ENCODE measurements around the gene ZNF600.
"Not testable (repeated sequence)": the region's sequence is repeated elsewhere in the genome, so short reads cannot be mapped to it uniquely, and the experiment has no call there.

ZNF600 gene

GRCh38 chr19:52725528-52725961 lies 61.0 kb downstream of the ZNF600 start:
- H3K27me3 ChIP-seq: no peaks in the 10 kb centered on the region
- H3K27ac ChIP-seq: no peak overlapping the region
- peaks cover 66% of the 10 kb centered on the region for H3K36me3 ChIP-seq
- no peaks in the 10 kb centered on the region for H3K4me1 ChIP-seq (ENCODE audit: control insufficient read depth in 1 of 2, insufficient read depth in 1 of 2, low read depth in 1 of 2, low read length in 1 of 2)
- no peak for TF ChIP-seq CTCF (IDR thresholded peaks at IDR 0.05)
- H3K4me3 ChIP-seq (ENCODE audit: low read depth in 1 of 2, low read length in 1 of 2): no peak overlapping the region
- peaks cover 11% of the 10 kb centered on the region for H3K9me3 ChIP-seq

- Histone ChIP-seq H3K4me3 (ENCODE audit: low read depth in 1 of 2, low read length in 1 of 2) (no peak overlapping the region), H3K4me1 (ENCODE audit: control insufficient read depth in 1 of 2, insufficient read depth in 1 of 2, low read depth in 1 of 2, low read length in 1 of 2) (no peaks in the 10 kb centered on the region), H3K9me3 (peaks cover 12% of the 10 kb centered on the region), H3K27me3 (no peaks in the 10 kb centered on the region), H3K36me3 (peaks cover 72% of the 10 kb centered on the region), H3K27ac (no peak overlapping the region)
- no peak for TF ChIP-seq CTCF (IDR thresholded peaks at IDR 0.05)
These were observed 61.7 kb downstream of the ZNF600 start for GRCh38 chr19:52724701-52725514.

GRCh38 chr19:52723907-52724598 lies 62.5 kb downstream of the ZNF600 start:
- peaks cover 71% of the 10 kb centered on the region for H3K36me3 ChIP-seq

GRCh38 chr19:52722062-52723003 lies 64.3 kb downstream of the ZNF600 start:
- H3K9me3 ChIP-seq: peaks cover 12% of the 10 kb centered on the region
- H3K36me3 ChIP-seq: peaks cover 54% of the 10 kb centered on the region
- H3K4me1 ChIP-seq (ENCODE audit: control insufficient read depth in 1 of 2, insufficient read depth in 1 of 2, low read depth in 1 of 2, low read length in 1 of 2): no peaks in the 10 kb centered on the region
- no peaks in the 10 kb centered on the region for H3K27me3 ChIP-seq
- no peak overlapping the region for H3K27ac ChIP-seq
- H3K4me3 ChIP-seq (ENCODE audit: low read depth in 1 of 2, low read length in 1 of 2): no peak overlapping the region
- no peak for TF ChIP-seq CTCF (IDR thresholded peaks at IDR 0.05)

More at GRCh38 chr19:52723907-52724598, 62.5 kb downstream of the ZNF600 start:
- H3K4me1 ChIP-seq (ENCODE audit: control insufficient read depth in 1 of 2, insufficient read depth in 1 of 2, low read depth in 1 of 2, low read length in 1 of 2); H3K4me3 ChIP-seq (ENCODE audit: low read depth in 1 of 2, low read length in 1 of 2); H3K27me3 ChIP-seq; H3K27ac ChIP-seq: not testable (repeated sequence)
- H3K9me3 ChIP-seq: peaks cover 12% of the 10 kb centered on the region

- not testable (repeated sequence) for H3K4me1 ChIP-seq (ENCODE audit: control insufficient read depth in 1 of 2, insufficient read depth in 1 of 2, low read depth in 1 of 2, low read length in 1 of 2); H3K27ac ChIP-seq; H3K27me3 ChIP-seq; H3K4me3 ChIP-seq (ENCODE audit: low read depth in 1 of 2, low read length in 1 of 2)
- H3K36me3 ChIP-seq: peaks cover 39% of the 10 kb centered on the region
- peaks cover 12% of the 10 kb centered on the region for H3K9me3 ChIP-seq
These were observed 66.0 kb downstream of the ZNF600 start for GRCh38 chr19:52720541-52720940.

GRCh38 chr19:52716522-52716921 lies 70.1 kb downstream of the ZNF600 start:
- Histone ChIP-seq H3K4me3 (ENCODE audit: low read depth in 1 of 2, low read length in 1 of 2) (no peak overlapping the region), H3K27me3 (no peaks in the 10 kb centered on the region), H3K4me1 (ENCODE audit: control insufficient read depth in 1 of 2, insufficient read depth in 1 of 2, low read depth in 1 of 2, low read length in 1 of 2) (no peaks in the 10 kb centered on the region), H3K36me3 (peaks cover 52% of the 10 kb centered on the region), H3K9me3 (peaks cover 11% of the 10 kb centered on the region), H3K27ac (no peak overlapping the region)
- no peak for TF ChIP-seq CTCF (IDR thresholded peaks at IDR 0.05)

- peaks cover 52% of the 10 kb centered on the region for H3K36me3 ChIP-seq
- H3K27ac ChIP-seq; H3K4me3 ChIP-seq (ENCODE audit: low read depth in 1 of 2, low read length in 1 of 2); H3K4me1 ChIP-seq (ENCODE audit: control insufficient read depth in 1 of 2, insufficient read depth in 1 of 2, low read depth in 1 of 2, low read length in 1 of 2); H3K27me3 ChIP-seq; H3K9me3 ChIP-seq: not testable (repeated sequence)
These were observed 70.7 kb downstream of the ZNF600 start for GRCh38 chr19:52715902-52716301.

GRCh38 chr19:52715330-52715729 lies 71.3 kb downstream of the ZNF600 start:
- peaks cover 52% of the 10 kb centered on the region for H3K36me3 ChIP-seq
- not testable (repeated sequence) for H3K4me3 ChIP-seq (ENCODE audit: low read depth in 1 of 2, low read length in 1 of 2); H3K27me3 ChIP-seq; H3K27ac ChIP-seq; H3K4me1 ChIP-seq (ENCODE audit: control insufficient read depth in 1 of 2, insufficient read depth in 1 of 2, low read depth in 1 of 2, low read length in 1 of 2); H3K9me3 ChIP-seq

All from neutrophil (primary cell).